Panc1 (cell line): ENCODE data around the gene KIFC3. TPM values are rescaled to one million over a fixed set of nuclear protein-coding genes. Genes with fewer than 3 reads are reported as not detected.
"Not testable (repeated sequence)": the region's sequence is repeated elsewhere in the genome, so short reads cannot be mapped to it uniquely, and the experiment has no call there.

Experiments used
- ATAC-seq: fragments of 200-7000 bp; cut with Tn5 transposase; 2 replicates; pipeline ENCODE4 v1.9.1; 2020; ENCODE audit warnings: mild to moderate bottlenecking, moderate library complexity
- BruUV-seq: library from RNA; stranded (reverse); fragments of 400-500 nt; replicated peaks from 2 replicates; lab custom pipeline; 2021; lab: Mats Ljungman, UMichigan
- CTCF ChIA-PET: fragments of 300-600 bp; sonication (Branson Sonifier 250); formaldehyde crosslinking; loops from one replicate; lab custom pipeline; 2022; ENCODE audit warnings: antibody characterized with exemption; lab: Charles Lee
- POLR2A ChIA-PET: fragments of 300-600 bp; sonication (Branson Sonifier 250); formaldehyde crosslinking; loops from one replicate; lab custom pipeline; 2022; ENCODE audit warnings: antibody characterized with exemption; lab: Charles Lee
- DNase-seq: peaks from one replicate; pipeline ENCODE4 v3.0.0-alpha.2; 2010; ENCODE audit warnings: low read depth, low spot score
- H3K27ac ChIP-seq: 2 replicates; pipeline ENCODE4 v1.5.1; 2011; ENCODE audit warnings: mild to moderate bottlenecking, low read length, inconsistent platforms
- H3K27me3 ChIP-seq: fragments of 200-500 bp; sonication (Bioruptor generic); 2 replicates; pipeline ENCODE4 v1.6.0; 2014; ENCODE audit warnings: low read length, inconsistent platforms; ENCODE audit not compliant: control insufficient read depth, insufficient read depth
- H3K36me3 ChIP-seq: fragments of 200-500 bp; sonication (Bioruptor generic); 2 replicates; pipeline ENCODE4 v1.5.1; 2014; ENCODE audit warnings: inconsistent platforms, mild to moderate bottlenecking, low read length, moderate library complexity; ENCODE audit not compliant: control insufficient read depth, insufficient read depth
- H3K4me1 ChIP-seq: 2 replicates; pipeline ENCODE4 v1.5.1; 2011; ENCODE audit warnings: inconsistent platforms, mild to moderate bottlenecking, low read length, moderate library complexity; ENCODE audit not compliant: control insufficient read depth, insufficient read depth
- H3K4me3 ChIP-seq, 2 experiments: 2 replicates each; pipeline ENCODE4 v1.5.1; 2011 to 2012; ENCODE audit warnings: low read depth in 2 of 2, low read length in 2 of 2, mild to moderate bottlenecking in 2 of 2, inconsistent platforms in 1 of 2, moderate library complexity in 1 of 2
- H3K9me3 ChIP-seq: fragments of 200-500 bp; sonication (Bioruptor generic); 2 replicates; pipeline ENCODE4 v1.5.1; 2014; ENCODE audit warnings: low read depth, mild to moderate bottlenecking, inconsistent platforms, low read length, moderate library complexity; ENCODE audit not compliant: control insufficient read depth, insufficient read depth
- CTCF ChIP-seq: fragments of 450-650 bp; IDR thresholded peaks from 2 replicates; pipeline ENCODE4 v1.5.1; 2017; ENCODE audit warnings: mild to moderate bottlenecking
- POLR2AphosphoS5 ChIP-seq: IDR thresholded peaks from 2 replicates; pipeline ENCODE4 v1.6.1; 2012; ENCODE audit warnings: mild to moderate bottlenecking, low read depth, low read length, moderate library complexity
- REST ChIP-seq, 2 experiments: IDR thresholded peaks; 2 replicates each; pipeline ENCODE4 v1.6.1; 2011 to 2012; ENCODE audit warnings: low read depth in 2 of 2, control low read depth in 1 of 2, low read length in 1 of 2, mild to moderate bottlenecking in 1 of 2, moderate library complexity in 1 of 2; ENCODE audit not compliant: insufficient read depth in 1 of 2
- SIN3A ChIP-seq: IDR thresholded peaks from 2 replicates; pipeline ENCODE4 v1.6.1; 2012; ENCODE audit warnings: low read depth, mild to moderate bottlenecking, low read length, moderate library complexity, borderline replicate concordance; ENCODE audit not compliant: insufficient read depth
- TCF7L2 ChIP-seq: IDR thresholded peaks from 2 replicates; pipeline ENCODE4 v1.6.1; 2011; ENCODE audit warnings: mild to moderate bottlenecking, low read depth, low read length, inconsistent platforms
- in situ Hi-C: cut with HindIII; loops from 2 replicates; pipeline ENCODE4 v1.10.0; 2016; ENCODE audit warnings: low sequenced_read_pairs, low pct_unique_long_range_greater_than_20kb
- intact Hi-C: fragments of 100-400 bp; cut with micrococcal nuclease; formaldehyde crosslinking; loops from one replicate; pipeline ENCODE4 v1.10.0; 2022; ENCODE audit not compliant: unreplicated experiment
- total RNA-seq: library from RNA; stranded (reverse); gene quantifications from one replicate; pipeline ENCODE4 v1.2.1, GENCODE V29; 2021; ENCODE audit not compliant: unreplicated experiment

KIFC3 gene
- total RNA-seq, 1 experiment from 2014 or later, result 51.5 TPM

GRCh38 chr16:57713596-57713995 is 88.7 kb downstream of the KIFC3 start:
- no TSS peak for BruUV-seq
- CTCF ChIA-PET, result no interaction called here
- in situ Hi-C loops (no loop called here), intact Hi-C loops (no loop called here)
- Histone ChIP-seq H3K4me3 (no peak overlapping the region), H3K4me1 (no peaks in the 10 kb centered on the region), H3K9me3 (no peaks in the 10 kb centered on the region), H3K27me3 (no peaks in the 10 kb centered on the region; the same call in 1 of the 2 replicates), H3K27ac (no peak overlapping the region), H3K36me3 (no peaks in the 10 kb centered on the region)
- DNase-seq (no peak), ATAC-seq (no peak)
- POLR2A ChIA-PET, result interaction anchor here (0.6 kb wide), 1 partner anchor 499 kb away, joined by 4 read pairs; no protein-coding TSS in a partner anchor
- no peak for TF ChIP-seq SIN3A
- TF ChIP-seq POLR2AphosphoS5, result no peak
- no peak for TF ChIP-seq REST (IDR thresholded peaks at IDR 0.05; ENCODE audit: insufficient read depth in 1 of 2, low read depth in 2 of 2, low read length in 1 of 2)
- no peak for TF ChIP-seq TCF7L2
- TF ChIP-seq CTCF, result no peak

GRCh38 chr16:57712569-57712968 is 89.7 kb downstream of the KIFC3 start:
- H3K36me3 ChIP-seq, ATAC-seq, POLR2A ChIA-PET, H3K4me1 ChIP-seq, H3K27ac ChIP-seq, in situ Hi-C loops, H3K4me3 ChIP-seq, BruUV-seq, H3K9me3 ChIP-seq, H3K27me3 ChIP-seq, DNase-seq, intact Hi-C loops: not testable (repeated sequence)
- CTCF ChIA-PET, result interaction anchor here (0.6 kb wide), 1 partner anchor 86 kb away, joined by 3 read pairs; no protein-coding TSS in a partner anchor

- ChIA-PET CTCF (interaction anchor here (0.5 kb wide), 1 partner anchor 191 kb away, joined by 6 read pairs; no protein-coding TSS in a partner anchor), POLR2A (no interaction called here)
- TF ChIP-seq REST (IDR thresholded peaks at IDR 0.05; ENCODE audit: insufficient read depth in 1 of 2, low read depth in 2 of 2, low read length in 1 of 2) (no peak), CTCF (no peak), POLR2AphosphoS5 (no peak), SIN3A (no peak), TCF7L2 (no peak)
- Histone ChIP-seq H3K36me3 (no peaks in the 10 kb centered on the region), H3K4me3 (no peak overlapping the region), H3K9me3 (no peaks in the 10 kb centered on the region), H3K27ac (no peak overlapping the region), H3K27me3 (no peaks in the 10 kb centered on the region; the same call in 1 of the 2 replicates), H3K4me1 (no peaks in the 10 kb centered on the region)
- intact Hi-C loops, result no loop called here
- in situ Hi-C loops, result no loop called here
- ATAC-seq (no peak), DNase-seq (no peak)
- no TSS peak for BruUV-seq
These were observed 90.3 kb downstream of the KIFC3 start for GRCh38 chr16:57711993-57712392.
